Inflammatory macrophage treated with lipopolysaccharide for 1 hour (primary cell): ENCODE data around the gene MAPK8.

Experiments used
- DNase-seq, 2 donors: peaks; one replicate each; pipeline ENCODE4 v3.0.0-alpha.2; 2020 to 2022

Gene MAPK8

DNA sequence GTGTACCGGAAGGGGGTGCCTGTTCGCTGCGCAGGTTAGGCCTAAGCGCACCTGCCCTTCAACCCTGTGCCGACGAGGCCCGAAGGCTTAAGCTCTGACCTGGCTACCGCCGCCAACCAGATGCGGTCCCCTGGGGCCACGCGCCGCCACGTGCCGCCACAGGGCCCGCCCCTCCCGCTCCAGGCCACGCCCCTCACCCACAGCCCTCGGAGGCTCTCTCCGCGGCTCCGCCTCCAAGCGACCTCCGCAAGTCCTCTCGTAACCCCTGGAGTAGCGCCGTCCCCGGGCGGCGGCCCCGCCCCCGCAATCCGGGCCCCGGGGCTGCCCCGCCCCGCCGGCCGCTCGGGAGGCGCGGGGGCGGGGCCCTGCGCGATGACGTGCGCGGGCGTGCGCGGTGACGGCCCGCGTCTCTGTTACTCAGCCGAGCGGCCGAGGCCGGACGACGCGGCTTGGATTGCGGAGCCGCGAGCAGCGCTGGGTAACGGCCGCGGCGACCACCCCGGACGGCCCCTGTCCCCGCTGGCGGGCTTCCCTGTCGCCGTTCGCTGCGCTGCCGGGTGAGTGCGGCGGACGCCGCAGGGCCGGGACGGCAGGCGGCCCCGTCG is at the start of gene MAPK8:
Gene MAPK8 (plus strand): TSS at position 413 of the 605 bp plus-strand sequence. CDS start 94,984 bp downstream, outside the sequence.
- peak; percentile 88 to 91 for DNase-seq

DNA sequence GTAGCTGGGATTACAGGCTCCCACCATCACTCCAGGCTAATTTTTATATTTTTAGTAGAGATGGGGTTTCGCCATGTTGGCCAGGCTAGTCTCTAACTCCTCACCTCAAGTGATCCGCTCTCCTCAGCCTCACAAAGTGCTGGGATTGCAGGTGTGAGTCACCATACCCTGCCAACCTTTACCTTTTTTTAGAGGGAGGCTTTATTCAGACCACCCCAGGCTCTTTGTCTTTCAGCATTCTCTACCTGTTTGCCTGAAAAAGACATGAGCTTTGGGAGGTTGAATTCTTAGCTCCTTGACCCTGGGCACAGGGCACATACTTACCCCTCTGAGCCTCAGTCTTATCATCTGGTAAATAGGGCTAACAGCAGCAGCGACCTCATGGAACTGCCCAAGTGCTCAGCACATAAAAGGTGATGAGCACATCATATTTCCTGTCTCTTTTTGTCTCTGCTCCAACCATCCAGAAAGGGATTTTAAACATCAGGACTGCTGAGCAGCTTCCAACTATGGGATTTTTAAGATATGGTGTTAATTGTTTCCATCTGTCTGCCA is 49.0 kb upstream of the MAPK8 start:
- DNase-seq: no peak

DNA sequence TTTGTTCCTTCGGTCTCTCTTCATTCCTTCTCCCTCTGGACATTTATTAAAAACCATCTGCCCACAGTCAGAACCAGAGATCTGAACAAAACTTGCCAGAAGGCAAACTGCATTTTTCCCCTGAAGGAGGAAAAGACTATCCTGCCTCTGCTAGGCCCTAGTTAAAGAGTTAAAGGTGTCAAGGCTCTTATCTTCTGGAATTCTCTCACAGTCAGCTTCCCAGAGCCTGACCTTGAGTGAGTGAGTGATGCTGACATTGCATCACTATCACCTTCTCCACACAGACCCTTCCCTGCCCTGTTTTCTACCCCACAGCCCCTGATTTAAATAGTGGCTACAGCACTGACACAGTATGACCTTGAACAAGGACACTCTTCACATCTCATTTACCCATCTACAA is 48.4 kb upstream of the MAPK8 start:
- DNase-seq: no peak

DNA sequence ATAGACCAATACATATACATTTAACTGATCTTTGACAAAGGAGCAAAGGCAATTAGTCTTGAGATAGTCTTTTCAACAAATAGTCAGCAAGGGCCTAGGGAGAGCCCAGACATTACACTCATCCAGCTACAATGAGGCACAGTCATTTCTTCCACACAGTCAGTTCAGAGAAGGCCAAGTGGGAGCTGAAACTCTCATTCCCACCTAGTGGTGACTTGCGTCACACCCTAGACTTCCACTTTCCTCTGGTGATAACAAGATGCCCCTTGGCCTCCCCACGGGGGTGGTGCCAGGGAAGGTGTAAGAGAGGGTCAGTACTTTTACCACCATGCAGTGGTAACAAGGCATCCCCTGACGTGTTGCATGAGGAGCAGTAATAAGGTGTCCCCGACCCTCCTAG is 39.9 kb upstream of the MAPK8 start:
- no peak for DNase-seq

DNA sequence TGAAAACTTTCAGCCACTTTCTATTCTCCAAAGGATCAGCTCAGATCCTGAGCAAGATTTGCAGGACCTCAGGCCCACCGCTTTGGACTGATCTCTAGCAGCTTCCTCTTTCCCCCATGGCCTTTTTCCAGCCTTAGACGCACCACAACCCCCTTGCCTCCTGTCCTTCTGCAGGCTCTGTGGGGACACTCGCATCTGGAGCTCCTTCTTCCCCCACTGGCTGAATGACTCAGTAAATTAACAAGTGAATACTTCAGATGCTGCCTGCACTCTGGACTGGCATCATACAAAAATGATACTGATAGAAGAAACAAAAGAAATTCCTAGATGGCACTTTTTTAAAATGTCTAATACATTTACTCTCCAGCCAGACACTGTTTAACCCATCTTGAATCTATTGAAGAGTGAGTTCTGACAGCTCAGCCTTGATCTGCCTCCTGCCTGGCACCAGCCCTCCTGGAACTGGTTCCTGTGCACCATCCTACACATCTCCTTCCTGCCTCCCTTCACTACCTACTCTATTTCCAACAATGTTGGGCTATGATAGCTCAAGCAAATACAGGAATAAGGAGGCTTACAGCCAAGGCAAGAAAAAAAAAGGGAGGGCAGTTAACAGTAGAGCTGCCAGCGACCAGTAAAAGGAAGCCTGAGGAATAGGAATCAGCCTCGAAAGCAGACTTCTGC is 35.3 kb upstream of the MAPK8 start:
- no peak for DNase-seq

DNA sequence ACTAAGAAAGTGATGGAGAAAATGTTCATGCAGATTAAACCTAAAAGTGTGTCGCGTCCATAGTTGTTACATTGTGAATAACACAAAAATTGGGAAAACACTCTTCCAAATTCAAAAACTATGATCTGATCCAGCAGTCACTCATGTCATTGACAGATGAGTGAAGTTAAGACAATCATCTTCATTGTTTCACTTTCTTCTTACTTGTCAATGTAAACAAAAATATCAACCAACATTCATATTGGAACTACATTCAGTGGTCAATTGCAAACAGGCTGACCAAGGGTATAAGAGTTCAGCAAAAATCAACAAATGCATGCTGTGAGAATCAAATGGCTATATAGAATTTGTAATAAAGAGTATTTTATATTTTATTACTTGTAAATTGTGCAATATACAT is 33.8 kb upstream of the MAPK8 start:
- DNase-seq: no peak

DNA sequence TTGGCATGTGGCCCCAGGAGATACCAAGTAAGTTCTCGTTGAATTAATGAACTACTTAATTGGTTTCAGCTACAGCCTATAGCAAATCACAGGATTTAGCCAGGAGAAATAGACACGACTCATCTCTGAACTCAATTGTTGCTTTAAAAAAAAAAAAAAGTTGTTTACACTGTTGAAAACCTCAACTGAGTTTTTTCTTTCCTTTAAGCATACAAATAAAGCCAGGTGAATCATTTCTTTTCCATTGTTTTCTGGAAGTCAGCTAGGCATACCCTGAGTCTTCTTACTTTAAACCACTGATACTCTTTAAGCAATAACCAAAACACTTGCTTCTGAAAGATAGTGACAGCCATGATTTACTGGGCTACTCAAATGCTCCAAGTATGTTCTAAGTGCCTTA is 32.7 kb upstream of the MAPK8 start:
- DNase-seq: no peak

DNA sequence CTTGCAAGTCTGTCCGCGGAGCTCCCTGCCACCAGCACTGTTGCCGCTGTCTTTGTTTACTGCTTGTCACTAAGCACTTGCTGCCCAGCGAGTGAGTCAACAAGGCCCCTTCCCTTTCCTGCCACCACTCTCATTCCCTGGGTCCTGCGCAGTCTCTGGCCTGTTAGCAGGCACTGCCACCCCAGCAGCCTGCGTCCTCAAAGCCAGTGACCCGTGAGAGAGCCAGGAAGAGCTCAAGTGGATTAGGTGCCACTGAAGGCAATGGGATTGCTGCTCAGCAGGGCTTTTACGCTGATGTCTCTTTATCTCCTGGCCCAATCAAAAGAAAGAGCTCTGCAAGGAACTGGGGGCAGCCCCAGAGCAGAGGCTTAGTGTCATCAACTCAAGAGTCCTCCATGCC is 31.8 kb upstream of the MAPK8 start, which contains the start of gene FRMPD2:
Gene FRMPD2 (minus strand): TSS at position 61 of the 400 bp plus-strand sequence. CDS start 129 bp downstream, outside the sequence.
- no peak for DNase-seq

DNA sequence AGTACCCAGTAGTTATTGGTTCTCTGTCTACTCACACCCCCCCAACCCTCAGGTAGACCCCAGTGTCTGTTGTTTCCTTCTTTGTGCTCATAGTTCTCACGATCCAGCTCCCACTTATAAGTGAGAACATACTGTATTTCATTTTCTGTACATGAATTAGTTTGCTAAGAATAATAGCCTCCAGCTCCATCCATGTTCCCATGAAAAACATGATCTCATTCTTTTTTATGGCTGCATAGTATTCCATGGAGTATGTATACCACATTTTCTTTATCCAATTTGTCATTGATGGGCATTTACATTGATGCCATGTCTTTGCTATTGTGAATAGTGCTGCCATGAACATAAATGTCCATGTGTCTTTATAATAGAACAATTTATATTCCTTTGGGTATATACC is 29.4 kb upstream of the MAPK8 start:
- DNase-seq: no peak

DNA sequence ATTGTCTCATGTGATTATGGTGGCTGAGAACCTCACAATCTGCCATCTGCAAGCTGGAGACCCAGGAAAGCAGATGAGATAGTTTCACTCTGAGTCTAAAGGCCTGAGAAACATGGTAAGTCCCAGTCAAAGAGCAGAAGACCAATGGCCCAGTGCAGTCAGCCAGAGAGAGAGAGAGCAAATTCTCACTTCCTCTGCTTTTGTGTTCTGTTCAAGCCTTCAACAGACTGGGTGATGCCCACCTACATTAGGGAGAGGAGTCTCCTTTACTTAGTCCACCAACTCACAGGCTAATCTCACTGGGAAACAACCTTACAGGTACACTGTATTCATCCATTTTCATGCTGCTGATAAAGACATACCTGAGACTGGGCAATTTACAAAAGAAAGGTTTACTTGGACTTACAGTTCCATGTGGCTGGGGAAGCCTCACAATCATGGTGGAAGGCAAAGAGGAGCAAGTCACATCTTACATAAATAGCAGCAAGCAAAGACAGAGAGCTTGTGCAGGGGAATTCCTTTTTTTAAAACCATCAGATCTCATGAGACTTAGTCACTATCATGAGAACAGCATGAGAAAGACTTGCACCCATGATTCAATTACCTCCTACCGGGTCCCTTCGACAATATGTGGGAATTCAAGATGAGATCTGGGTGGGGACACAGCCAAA is 27.3 kb upstream of the MAPK8 start:
- peak; percentile 4 to 77 for DNase-seq

DNA sequence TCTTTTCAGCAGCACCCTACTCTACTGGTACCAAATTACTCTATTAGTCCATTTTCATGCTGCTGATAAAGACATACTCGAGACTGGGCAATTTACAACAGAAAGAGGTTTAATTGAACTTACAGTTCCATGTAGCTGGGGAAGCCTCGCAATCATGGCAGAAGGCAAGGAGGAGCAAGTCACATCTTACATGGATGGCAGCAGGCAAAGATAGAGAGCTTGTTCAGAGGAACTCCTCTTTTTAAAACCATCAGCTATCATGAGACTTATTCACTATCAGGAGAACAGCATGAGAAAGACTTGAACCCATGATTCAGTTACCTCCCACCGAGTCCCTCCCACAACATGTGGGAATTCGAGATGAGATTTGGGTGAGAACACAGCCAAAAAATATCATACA is 24.8 kb upstream of the MAPK8 start:
- peak in 1 of 2 donors; percentile 10 for DNase-seq

DNA sequence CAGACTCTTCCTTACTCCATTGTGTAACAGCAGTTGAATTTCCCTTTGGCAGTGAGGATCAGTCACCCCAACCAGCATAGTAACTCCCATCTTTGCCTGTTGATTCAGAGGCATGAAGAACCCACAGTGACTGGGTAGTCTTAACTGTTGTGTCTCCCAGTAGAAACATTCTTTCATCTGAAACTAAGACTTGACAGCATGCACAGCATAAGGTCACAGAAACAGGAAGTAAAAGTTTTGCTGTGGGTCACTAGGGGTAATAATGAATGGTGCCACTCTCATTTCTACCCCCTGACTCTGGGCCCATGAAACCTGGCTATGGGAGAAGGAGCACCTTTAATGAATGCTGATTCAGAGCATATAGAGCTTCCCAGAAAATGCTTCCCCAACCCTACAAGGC is 23.6 kb upstream of the MAPK8 start:
- peak in 1 of 2 donors; percentile 37 for DNase-seq

DNA sequence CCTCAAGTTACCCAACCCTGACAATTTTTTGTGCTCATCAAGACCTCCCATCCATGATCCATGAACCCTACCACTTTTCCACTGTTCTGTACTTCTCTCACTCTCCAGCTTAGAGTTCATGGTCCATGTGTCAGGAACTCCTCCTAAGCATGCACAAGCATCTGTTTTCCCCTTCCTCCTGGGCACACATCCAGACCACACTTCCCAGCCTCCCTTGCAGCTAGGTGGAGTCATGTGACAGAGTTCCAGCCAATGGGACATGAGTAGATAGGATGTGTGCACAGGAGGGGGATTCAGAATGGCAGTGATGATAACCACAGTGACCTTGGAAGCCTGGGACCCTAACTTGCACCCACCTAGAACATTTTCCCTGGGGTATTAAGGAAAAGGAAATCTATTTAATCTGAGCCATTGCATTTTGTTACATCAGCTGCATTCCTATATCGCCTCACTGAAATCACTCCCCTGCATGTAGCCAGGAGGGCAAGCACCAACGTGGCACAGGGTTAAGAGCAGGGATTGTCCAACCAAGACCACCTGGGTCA is 22.4 kb upstream of the MAPK8 start:
- DNase-seq: no peak

DNA sequence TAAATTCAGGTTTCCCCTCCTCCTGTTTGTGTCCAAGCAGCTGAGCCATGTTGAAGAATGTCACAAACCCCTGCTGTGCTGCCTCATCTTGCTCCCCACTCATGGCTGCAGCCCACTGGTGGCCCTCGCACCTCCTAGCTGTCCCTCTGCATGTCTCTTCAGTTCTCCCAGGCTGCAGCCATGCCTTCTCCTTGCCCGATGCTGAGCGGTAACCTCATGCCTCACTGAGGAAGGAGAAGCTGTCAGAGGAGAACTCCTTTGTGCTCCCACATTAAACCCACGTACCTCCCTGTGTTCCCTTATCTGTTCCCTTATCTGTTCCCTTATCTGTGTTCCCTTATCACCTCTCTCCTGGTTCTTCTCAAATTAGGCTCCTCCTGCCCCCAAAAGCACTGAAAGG is 21.7 kb upstream of the MAPK8 start:
- peak in 1 of 2 donors; percentile 42 for DNase-seq

DNA sequence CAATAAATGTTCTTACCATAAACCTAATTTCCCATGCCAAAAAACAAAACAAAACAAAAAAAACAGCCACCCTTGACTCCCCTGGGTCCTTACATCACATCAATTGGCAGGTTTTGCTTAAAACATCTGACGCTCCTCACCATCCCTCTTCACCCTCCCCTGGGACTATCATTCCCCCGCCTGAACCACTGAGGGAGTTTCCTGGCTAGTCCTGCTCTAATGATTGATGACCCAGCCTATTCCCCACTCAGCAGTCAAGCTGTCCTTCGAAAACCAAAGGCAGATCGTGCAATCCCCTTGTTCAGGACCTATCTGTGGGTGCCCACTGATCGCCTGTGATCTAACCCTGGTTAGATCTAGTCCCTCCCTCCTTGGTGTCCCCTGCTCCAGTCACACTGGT is 20.8 kb upstream of the MAPK8 start:
- no peak for DNase-seq

DNA sequence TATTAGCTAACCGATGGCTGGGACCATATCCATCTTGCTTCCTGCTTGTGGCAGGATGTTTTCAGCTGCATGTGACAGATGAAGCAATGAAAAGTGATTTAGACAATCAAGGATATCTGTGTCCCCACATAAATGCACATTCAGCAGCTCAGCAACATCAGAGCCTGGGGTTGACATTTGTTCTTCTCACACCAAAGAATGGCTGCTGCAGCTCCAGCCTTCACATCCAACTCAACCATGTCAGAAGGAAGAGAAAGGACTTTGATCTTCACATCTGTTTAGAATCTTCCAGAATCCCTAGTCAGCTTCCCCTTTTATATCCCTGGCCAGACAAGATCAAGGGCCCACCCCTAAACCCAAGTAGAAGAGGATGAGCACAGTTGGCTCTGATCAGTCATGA is 20.1 kb upstream of the MAPK8 start:
- DNase-seq: no peak

DNA sequence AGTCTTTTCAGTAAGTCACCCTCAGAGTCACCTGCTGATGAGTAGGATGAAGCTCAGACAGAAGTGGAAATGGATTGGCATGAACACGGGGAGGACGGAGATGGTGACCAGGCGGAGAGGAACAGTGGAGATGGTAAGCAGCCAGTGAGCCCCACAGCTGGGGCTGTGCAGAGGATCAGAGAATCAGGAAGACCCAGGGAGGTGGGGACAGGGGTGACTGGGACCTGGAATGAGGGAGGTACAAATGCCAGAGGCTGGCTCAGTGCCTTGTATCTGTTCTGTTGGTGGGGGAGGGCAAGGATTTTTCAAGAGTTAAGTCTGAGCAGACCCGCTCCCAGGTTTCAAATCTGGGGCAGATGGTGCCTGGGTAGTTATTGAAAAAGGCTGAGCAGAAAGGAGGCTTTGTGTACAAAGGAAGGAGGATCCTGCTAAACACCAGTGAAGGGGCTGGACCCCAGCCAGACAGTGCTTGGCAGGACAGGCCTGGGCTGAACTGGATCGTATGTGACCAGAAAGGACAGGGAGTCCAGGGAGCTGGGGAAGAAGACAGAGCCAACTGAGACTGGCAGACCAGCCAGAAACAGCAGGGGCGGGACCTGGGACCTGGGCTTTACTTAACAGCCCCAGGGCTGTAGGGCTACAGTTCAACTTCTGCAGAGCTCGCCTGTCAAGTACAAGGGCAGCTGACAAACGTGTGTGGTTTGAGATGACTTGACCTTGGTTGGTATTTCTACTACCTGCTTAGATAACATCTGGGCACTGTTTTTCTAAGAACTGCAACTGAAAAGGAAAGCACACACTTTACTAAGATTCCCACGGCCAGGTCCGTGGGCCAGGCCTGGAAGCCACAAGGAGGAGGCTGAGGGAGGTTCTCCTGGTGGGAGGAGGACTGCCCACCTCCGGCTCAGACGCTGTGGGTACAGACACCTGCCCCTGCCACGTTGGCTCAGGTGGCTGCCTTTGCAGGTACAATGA is 18.8 kb upstream of the MAPK8 start:
- DNase-seq: no peak

DNA sequence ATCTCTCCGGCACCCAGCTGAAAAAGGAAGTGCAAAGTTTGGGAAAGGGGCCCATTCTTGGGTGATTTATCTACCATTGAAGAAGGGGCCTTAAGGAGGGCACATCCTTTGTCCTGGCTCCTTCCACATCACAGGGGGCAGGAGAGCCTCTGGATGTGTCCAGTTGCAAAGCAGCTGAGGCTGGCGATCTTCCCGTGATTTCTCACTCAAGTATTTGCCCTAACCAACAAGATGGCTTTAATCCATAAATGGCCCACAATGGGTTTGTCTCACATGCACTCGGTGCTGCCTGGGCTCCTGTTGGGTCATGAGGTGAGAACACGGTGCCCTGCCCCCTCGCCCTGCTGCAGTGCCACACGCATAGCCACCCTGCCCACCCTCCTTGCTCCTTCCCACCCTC is 17.8 kb upstream of the MAPK8 start:
- DNase-seq: no peak

DNA sequence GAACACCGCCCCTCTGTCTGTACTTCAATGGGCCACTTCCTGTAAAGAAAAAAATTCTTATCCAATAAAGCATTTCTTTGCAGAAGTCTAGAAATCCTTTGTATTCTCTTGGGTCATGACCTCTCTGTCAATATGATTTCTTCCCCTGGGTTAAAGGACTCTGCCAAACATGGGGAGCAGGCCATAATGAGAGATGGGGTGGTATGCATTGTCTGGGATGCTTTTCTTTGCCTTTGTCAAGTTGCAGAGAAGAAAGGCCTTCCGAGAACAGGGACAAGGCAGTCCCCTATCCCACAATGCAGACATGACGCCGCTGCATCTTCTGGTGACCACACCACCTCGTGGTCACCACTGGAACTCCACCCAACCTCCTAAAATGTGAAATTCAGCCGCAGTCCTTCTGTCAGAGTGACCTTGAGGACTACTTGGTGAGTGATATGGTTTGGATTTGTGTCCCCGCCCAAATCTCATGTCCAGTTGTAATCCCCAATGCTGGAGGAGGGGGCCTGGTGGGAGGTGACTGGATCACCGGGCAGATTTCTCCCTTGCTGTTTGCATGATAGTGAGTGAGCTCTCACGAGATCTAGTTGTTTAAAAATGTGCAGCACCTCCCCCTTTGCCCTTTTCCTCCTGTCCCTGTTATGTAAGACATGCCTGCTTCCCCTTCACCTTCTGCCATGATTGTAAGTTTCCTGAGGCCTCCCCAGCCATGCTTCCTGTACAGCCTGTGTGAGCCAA is 16.8 kb upstream of the MAPK8 start:
- peak; percentile 27 to 65 for DNase-seq

DNA sequence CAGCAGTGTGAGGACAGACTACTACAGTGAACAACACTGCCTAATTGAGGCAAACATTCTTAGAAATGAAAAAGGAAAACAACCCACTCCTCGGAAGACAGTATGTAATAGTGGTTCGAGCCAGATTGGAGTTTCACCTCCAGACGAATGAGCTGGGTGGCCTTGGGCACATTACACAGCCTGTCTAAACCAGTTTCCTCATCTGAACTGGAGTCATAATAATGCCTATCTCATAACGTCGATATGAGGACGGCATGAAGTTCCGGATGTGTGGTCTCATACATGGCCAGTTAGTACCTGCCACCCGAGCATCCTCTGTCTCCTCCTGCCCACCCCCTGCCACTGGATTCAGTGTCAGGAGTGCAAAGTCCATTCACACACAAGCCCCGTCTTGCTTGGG is 16.2 kb upstream of the MAPK8 start:
- no peak for DNase-seq

DNA sequence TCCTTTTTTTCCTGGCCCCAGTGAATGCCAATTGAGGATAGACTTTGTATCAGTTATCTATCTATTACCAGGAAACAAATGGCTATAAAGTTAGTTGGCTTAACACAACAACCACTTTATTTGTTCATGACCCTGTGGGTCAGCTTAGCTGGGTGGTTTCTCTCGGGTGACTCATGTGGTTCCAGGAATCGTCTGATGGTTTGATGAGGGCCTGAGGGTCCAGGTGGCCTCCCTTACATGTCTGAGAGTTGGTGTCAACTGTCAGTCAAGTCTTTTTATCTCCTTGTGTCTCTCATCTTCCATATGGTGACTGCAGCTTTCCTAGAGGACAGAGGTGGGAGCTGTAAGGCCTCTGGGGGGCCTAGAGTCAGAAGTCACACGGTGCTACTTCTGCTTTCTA is 15.3 kb upstream of the MAPK8 start:
- no peak for DNase-seq

DNA sequence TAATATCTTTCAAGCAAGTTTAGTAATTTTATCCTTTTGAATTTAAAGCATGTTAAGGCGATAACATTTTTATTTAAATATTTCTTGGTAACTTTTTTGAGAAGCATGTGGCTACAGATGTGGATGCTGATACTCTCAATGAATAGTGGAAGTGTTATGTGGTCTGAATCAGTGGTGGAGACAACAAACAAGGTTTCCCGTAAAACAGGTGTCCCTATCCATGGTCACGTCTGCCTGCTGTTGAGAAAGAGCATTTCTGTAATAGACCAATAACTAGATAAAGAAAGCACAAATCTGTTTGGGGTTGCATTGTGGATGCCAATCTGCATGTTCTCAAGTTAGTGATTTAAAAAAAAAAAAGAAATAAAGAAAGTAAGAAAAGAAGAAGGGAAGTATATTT is 13.9 kb upstream of the MAPK8 start:
- no peak for DNase-seq
